Osteocyte (in vitro differentiated cells): ENCODE data around the gene PANK1. TPM values are rescaled to one million over a fixed set of nuclear protein-coding genes. Genes with fewer than 3 reads are reported as not detected.

Experiments
- DNase-seq: peaks from one replicate; pipeline ENCODE4 v3.0.0; 2021; ENCODE audit warnings: mixed read lengths; ENCODE audit not compliant: unreplicated experiment; ENCODE audit errors: extremely low spot score
- H3K27ac Mint-ChIP-seq: one replicate; pipeline ENCODE4 v1.8.0; 2021; ENCODE audit warnings: mild to moderate bottlenecking, mixed read lengths; ENCODE audit not compliant: unreplicated experiment
- H3K27me3 Mint-ChIP-seq: one replicate; pipeline ENCODE4 v1.8.0; 2021; ENCODE audit warnings: mixed read lengths; ENCODE audit not compliant: unreplicated experiment
- H3K36me3 Mint-ChIP-seq: one replicate; pipeline ENCODE4 v1.8.0; 2021; ENCODE audit warnings: mixed read lengths; ENCODE audit not compliant: unreplicated experiment
- H3K4me1 Mint-ChIP-seq: one replicate; pipeline ENCODE4 v1.8.0; 2021; ENCODE audit warnings: mixed read lengths; ENCODE audit not compliant: unreplicated experiment
- H3K4me3 Mint-ChIP-seq: one replicate; pipeline ENCODE4 v1.8.0; 2021; ENCODE audit warnings: mild to moderate bottlenecking, moderate library complexity, mixed read lengths; ENCODE audit not compliant: unreplicated experiment
- H3K9me3 Mint-ChIP-seq: one replicate; pipeline ENCODE4 v1.8.0; 2021; ENCODE audit warnings: mixed read lengths; ENCODE audit not compliant: unreplicated experiment
- total RNA-seq: library from RNA; stranded (reverse); gene quantifications from 2 replicates; pipeline ENCODE4 v1.2.1, GENCODE V29; 2021
- TF ChIP-seq, protein P1 (sequence below): fragments of 200-600 bp; sonication (generic); IDR thresholded peaks from 2 replicates; pipeline ENCODE4 v1.5.0; 2021; ENCODE audit warnings: antibody characterized with exemption, mild to moderate bottlenecking, moderate library complexity

The PANK1 gene
- total RNA-seq, 1 donor from 2014 or later: 6.6 TPM

DNA sequence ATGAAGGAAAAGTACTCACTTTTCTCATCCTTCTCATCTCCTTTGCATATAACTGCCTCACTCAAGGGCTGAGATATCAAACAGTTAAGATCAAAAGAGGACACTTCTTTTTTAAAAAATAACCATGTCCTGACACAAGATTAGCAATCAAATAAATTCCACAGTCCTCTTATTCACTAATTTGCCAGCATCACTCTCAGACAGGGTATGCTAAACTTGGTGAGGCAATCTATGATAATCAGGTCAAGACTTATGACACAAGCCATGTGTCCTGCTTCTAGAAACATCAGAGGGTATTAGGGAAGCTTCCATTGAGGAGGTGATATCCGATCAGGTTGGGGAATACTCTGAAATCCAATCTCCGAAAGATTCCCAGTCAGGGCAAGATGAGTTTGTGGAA is 10.4 kb downstream of the PANK1 start:
- H3K27ac Mint-ChIP-seq: no peak overlapping the region
- H3K27me3 Mint-ChIP-seq: no peaks in the 10 kb centered on the region
- no peaks in the 10 kb centered on the region for H3K9me3 Mint-ChIP-seq
- peaks cover 6% of the 10 kb centered on the region for H3K4me1 Mint-ChIP-seq
- H3K36me3 Mint-ChIP-seq: no peaks in the 10 kb centered on the region
- TF ChIP-seq, protein P1, sequence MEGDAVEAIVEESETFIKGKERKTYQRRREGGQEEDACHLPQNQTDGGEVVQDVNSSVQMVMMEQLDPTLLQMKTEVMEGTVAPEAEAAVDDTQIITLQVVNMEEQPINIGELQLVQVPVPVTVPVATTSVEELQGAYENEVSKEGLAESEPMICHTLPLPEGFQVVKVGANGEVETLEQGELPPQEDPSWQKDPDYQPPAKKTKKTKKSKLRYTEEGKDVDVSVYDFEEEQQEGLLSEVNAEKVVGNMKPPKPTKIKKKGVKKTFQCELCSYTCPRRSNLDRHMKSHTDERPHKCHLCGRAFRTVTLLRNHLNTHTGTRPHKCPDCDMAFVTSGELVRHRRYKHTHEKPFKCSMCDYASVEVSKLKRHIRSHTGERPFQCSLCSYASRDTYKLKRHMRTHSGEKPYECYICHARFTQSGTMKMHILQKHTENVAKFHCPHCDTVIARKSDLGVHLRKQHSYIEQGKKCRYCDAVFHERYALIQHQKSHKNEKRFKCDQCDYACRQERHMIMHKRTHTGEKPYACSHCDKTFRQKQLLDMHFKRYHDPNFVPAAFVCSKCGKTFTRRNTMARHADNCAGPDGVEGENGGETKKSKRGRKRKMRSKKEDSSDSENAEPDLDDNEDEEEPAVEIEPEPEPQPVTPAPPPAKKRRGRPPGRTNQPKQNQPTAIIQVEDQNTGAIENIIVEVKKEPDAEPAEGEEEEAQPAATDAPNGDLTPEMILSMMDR: no peak
- H3K4me3 Mint-ChIP-seq: no peak overlapping the region
- no peak for DNase-seq

DNA sequence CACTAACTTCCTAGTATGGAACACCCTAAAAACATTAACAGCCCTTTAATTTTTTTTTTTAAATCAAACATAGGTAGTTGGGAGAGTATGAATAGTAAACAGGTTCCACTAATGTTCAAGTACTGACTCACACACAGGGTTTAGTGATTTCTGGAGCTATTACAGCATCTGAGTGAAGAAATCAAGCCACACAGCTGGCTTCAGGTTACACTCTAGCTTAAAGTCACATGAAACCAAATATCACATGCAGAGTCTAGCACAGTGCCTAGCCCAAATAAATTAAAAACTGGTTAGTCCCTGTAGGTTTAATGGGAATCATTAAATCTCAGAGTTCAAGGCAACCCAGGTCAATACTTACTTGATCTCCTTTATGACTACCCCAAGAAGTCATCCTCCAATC is 11.6 kb downstream of the PANK1 start:
- Mint-ChIP-seq H3K4me1 (peaks cover 9% of the 10 kb centered on the region), H3K9me3 (no peaks in the 10 kb centered on the region), H3K36me3 (no peaks in the 10 kb centered on the region), H3K27me3 (no peaks in the 10 kb centered on the region), H3K27ac (no peak overlapping the region), H3K4me3 (no peak overlapping the region)
- TF ChIP-seq, protein P1: no peak
- DNase-seq: no peak

DNA sequence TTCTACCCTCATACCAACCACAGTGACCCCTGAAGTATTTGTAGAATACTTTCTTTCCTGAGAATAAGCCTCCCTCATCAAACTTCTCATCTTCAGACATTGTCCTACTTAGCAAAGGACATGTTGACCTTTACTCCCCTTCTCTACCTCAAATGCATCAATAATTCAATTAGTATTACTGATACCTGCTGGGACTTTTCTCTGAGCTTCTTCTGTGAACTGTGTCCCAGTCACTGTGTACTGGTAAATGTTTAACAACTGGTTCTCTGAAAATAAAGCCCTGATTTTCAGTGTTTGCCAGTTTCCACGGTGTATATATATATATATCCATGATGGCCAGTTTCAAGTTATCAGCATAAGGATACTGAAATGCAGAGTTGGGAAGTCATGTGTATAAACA is 12.2 kb downstream of the PANK1 start:
- TF ChIP-seq, protein P1: no peak
- Mint-ChIP-seq H3K9me3 (no peaks in the 10 kb centered on the region), H3K27me3 (no peaks in the 10 kb centered on the region), H3K4me3 (no peak overlapping the region), H3K36me3 (no peaks in the 10 kb centered on the region), H3K27ac (no peak overlapping the region), H3K4me1 (peaks cover 12% of the 10 kb centered on the region)
- DNase-seq: no peak

DNA sequence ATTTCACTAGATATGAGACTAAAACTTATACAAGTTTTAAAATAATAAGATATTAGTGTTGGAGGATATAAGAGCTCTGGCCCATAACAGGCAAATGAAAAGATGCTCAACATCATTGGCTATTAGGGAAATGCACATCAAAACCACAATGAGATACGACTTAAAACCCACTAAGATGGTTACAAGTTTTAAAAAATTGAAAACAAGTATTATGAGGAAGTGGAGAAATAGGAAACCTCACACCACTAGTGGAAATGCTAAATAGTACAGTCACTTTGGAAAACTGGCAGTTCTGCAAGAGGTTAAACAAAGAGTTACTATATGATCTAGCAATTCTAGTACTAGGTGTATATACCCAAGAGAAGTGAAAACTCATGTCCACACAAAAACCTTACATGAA is 17.2 kb downstream of the PANK1 start:
- H3K4me1 Mint-ChIP-seq: peaks cover 12% of the 10 kb centered on the region
- H3K4me3 Mint-ChIP-seq: no peak overlapping the region
- H3K27me3 Mint-ChIP-seq: no peaks in the 10 kb centered on the region
- DNase-seq: no peak
- no peak overlapping the region for H3K27ac Mint-ChIP-seq
- peaks cover 2% of the 10 kb centered on the region for H3K36me3 Mint-ChIP-seq
- TF ChIP-seq, protein P1: no peak
- H3K9me3 Mint-ChIP-seq: no peaks in the 10 kb centered on the region

DNA sequence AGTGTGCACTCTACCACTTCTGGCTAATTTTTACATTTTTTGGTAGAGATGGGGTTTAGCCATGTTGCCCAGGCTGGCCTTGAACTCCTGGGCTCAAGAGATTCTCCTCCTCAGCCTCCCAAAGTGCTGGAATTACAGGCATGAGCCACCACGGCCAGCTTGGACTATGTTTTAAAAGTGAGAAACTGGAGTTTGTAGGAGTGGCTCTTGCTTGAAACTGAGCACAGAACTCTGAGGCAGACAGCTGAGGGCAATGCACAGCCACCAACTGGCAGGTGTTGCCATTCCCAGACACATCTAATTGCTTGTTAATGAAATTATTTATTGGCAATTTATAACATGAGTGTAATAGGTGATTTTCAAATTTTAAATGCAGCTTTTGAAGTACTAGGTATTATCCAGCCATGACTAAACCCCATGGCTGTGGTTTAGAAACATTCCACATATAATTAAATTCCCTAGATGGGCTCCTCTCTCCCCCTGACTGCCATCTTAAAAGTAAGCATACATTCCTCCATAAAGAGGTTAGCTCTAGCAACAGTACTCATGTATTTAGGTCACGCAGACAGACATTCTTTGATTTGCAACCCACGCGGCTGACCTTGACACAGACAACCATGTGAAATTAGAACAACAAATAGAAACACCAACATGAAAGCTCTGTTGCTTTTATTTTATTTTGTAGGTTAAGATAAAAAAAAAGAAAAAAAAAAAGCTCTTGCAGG is 19.8 kb downstream of the PANK1 start:
- H3K9me3 Mint-ChIP-seq: peaks cover 3% of the 10 kb centered on the region
- peaks cover 5% of the 10 kb centered on the region for H3K36me3 Mint-ChIP-seq
- H3K27me3 Mint-ChIP-seq: no peaks in the 10 kb centered on the region
- DNase-seq: no peak
- H3K4me1 Mint-ChIP-seq: peaks cover 12% of the 10 kb centered on the region
- H3K27ac Mint-ChIP-seq: no peak overlapping the region
- no peak overlapping the region for H3K4me3 Mint-ChIP-seq
- TF ChIP-seq, protein P1: no peak
